SU-DHL-6 (cell line): Measurements from ENCODE around the gene GPR143.

Experiments
- H2AFZ ChIP-seq: fragments of 200-600 bp; sonication (generic); 2 replicates; pipeline ENCODE4 v1.6.1; 2014; ENCODE audit warnings: low read depth, mild to moderate bottlenecking, moderate library complexity, mixed read lengths, antibody characterized with exemption, low read length; ENCODE audit not compliant: severe bottlenecking
- H3F3A ChIP-seq: fragments of 200-600 bp; shearing (Covaris generic); 2 replicates; pipeline ENCODE4 v1.6.0; 2016; ENCODE audit warnings: antibody characterized with exemption, mild to moderate bottlenecking; ENCODE audit not compliant: insufficient read depth
- H3K27ac ChIP-seq: fragments of 200-600 bp; sonication (generic); 2 replicates; pipeline ENCODE4 v1.5.1; 2016; ENCODE audit warnings: low read depth, mild to moderate bottlenecking, low read length, moderate library complexity, mixed read lengths
- H3K27me3 ChIP-seq: fragments of 200-600 bp; sonication (generic), shearing (Covaris generic); 2 replicates; pipeline ENCODE4 v1.6.0; 2014; ENCODE audit warnings: mild to moderate bottlenecking, low read length
- H3K36me3 ChIP-seq: fragments of 200-600 bp; sonication (generic); 2 replicates; pipeline ENCODE4 v1.6.1; 2014; ENCODE audit warnings: mild to moderate bottlenecking, low read length, mixed read lengths
- H3K4me2 ChIP-seq: fragments of 300-600, 200-600 bp; shearing (Covaris generic), sonication (generic); 2 replicates; pipeline ENCODE4 v1.6.0; 2014; ENCODE audit warnings: low read length, low read depth, mild to moderate bottlenecking; ENCODE audit not compliant: poor library complexity, severe bottlenecking
- H3K4me3 ChIP-seq: fragments of 200-600 bp; sonication (generic); 2 replicates; pipeline ENCODE4 v1.5.1; 2014; ENCODE audit warnings: antibody characterized with exemption, low read length, mild to moderate bottlenecking, mixed read lengths; ENCODE audit not compliant: insufficient read depth, poor library complexity, severe bottlenecking
- H3K79me2 ChIP-seq: fragments of 200-600 bp; sonication (generic); 2 replicates; pipeline ENCODE4 v1.6.1; 2014; ENCODE audit warnings: mild to moderate bottlenecking, low read length, moderate library complexity; ENCODE audit not compliant: insufficient read depth
- H3K9ac ChIP-seq: fragments of 200-600 bp; sonication (generic); 2 replicates; pipeline ENCODE4 v1.7.0; 2014; ENCODE audit warnings: mild to moderate bottlenecking, low read length
- H3K9me2 ChIP-seq: fragments of 200-600 bp; sonication (generic); replicated peaks from 2 replicates; pipeline ENCODE4 v1.6.1; 2014; ENCODE audit warnings: low read length; ENCODE audit not compliant: insufficient read depth
- H3K9me3 ChIP-seq: fragments of 200-600 bp; sonication (generic); 2 replicates; pipeline ENCODE4 v1.6.1; 2014; ENCODE audit warnings: low read length, mixed read lengths; ENCODE audit not compliant: insufficient read depth
- H4K20me1 ChIP-seq: fragments of 200-600 bp; sonication (generic); 2 replicates; pipeline ENCODE4 v1.6.1; 2014; ENCODE audit warnings: low read depth, mild to moderate bottlenecking, antibody characterized with exemption, low read length, moderate library complexity, mixed read lengths
- EZH2phosphoT487 ChIP-seq: fragments of 200-600 bp; sonication (generic), shearing (Covaris generic); conservative IDR thresholded peaks from 2 replicates; pipeline ENCODE4 v1.6.1; 2018; ENCODE audit warnings: mild to moderate bottlenecking, antibody characterized with exemption, low read length, moderate library complexity, mixed read lengths
- TF ChIP-seq, protein P1 (sequence below): fragments of 200-600 bp; sonication (generic); IDR thresholded peaks from one replicate; pipeline ENCODE4 v1.5.1; 2017; ENCODE audit warnings: antibody characterized with exemption, mild to moderate bottlenecking, low read length, moderate library complexity; ENCODE audit not compliant: insufficient read depth, poor library complexity, severe bottlenecking

Gene GPR143

GRCh38 chrX:9708923-9709553, 56.6 kb downstream of the GPR143 start:
- H3K4me2 ChIP-seq, result peak overlapping the region; percentile 22
- no peaks in the 10 kb centered on the region for H3K79me2 ChIP-seq
- no peaks in the 10 kb centered on the region for H3F3A ChIP-seq
- no peaks in the 10 kb centered on the region for H3K9me3 ChIP-seq
- no peaks in the 10 kb centered on the region for H3K9me2 ChIP-seq
- no peak overlapping the region for H3K9ac ChIP-seq
- no peaks in the 10 kb centered on the region for H4K20me1 ChIP-seq
- H2AFZ ChIP-seq, result no peak overlapping the region
- H3K27ac ChIP-seq, result no peak overlapping the region; the same call in 1 of the 2 replicates
- no peaks in the 10 kb centered on the region for H3K36me3 ChIP-seq
- TF ChIP-seq EZH2phosphoT487, result no peak
- TF ChIP-seq, protein P1, sequence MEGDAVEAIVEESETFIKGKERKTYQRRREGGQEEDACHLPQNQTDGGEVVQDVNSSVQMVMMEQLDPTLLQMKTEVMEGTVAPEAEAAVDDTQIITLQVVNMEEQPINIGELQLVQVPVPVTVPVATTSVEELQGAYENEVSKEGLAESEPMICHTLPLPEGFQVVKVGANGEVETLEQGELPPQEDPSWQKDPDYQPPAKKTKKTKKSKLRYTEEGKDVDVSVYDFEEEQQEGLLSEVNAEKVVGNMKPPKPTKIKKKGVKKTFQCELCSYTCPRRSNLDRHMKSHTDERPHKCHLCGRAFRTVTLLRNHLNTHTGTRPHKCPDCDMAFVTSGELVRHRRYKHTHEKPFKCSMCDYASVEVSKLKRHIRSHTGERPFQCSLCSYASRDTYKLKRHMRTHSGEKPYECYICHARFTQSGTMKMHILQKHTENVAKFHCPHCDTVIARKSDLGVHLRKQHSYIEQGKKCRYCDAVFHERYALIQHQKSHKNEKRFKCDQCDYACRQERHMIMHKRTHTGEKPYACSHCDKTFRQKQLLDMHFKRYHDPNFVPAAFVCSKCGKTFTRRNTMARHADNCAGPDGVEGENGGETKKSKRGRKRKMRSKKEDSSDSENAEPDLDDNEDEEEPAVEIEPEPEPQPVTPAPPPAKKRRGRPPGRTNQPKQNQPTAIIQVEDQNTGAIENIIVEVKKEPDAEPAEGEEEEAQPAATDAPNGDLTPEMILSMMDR, result peak; percentile 54
- H3K27me3 ChIP-seq, result no peaks in the 10 kb centered on the region
- no peak overlapping the region for H3K4me3 ChIP-seq

DNA sequence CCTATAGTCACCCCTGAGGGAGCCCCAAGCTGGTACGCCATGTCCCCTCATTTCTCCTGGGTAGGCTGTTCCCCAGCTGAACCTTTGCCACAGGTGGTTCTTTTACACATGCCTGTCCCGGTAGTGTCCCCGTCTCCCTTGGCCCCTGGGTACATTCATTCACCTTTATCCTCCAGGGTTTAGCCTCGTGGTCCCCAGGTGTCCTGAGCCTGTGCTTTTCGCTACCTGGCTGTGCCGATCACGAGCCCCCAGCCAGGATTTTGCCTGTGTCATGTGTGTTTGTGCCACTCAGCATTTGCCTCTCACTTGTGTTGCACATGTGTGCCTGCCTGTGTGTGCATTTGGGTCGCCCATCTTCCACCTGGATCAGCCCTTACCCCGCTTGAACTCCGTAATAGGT, 57.6 kb downstream of the GPR143 start:
- Histone ChIP-seq H3K27ac (no peak overlapping the region), H3K9ac (no peak overlapping the region), H3F3A (no peaks in the 10 kb centered on the region), H4K20me1 (no peaks in the 10 kb centered on the region), H3K4me3 (no peak overlapping the region), H3K4me2 (no peak overlapping the region), H3K27me3 (no peaks in the 10 kb centered on the region), H3K36me3 (no peaks in the 10 kb centered on the region), H3K79me2 (no peaks in the 10 kb centered on the region), H2AFZ (no peak overlapping the region), H3K9me3 (no peaks in the 10 kb centered on the region), H3K9me2 (no peaks in the 10 kb centered on the region)
- no peak for TF ChIP-seq EZH2phosphoT487
- TF ChIP-seq, protein P1, result no peak

DNA sequence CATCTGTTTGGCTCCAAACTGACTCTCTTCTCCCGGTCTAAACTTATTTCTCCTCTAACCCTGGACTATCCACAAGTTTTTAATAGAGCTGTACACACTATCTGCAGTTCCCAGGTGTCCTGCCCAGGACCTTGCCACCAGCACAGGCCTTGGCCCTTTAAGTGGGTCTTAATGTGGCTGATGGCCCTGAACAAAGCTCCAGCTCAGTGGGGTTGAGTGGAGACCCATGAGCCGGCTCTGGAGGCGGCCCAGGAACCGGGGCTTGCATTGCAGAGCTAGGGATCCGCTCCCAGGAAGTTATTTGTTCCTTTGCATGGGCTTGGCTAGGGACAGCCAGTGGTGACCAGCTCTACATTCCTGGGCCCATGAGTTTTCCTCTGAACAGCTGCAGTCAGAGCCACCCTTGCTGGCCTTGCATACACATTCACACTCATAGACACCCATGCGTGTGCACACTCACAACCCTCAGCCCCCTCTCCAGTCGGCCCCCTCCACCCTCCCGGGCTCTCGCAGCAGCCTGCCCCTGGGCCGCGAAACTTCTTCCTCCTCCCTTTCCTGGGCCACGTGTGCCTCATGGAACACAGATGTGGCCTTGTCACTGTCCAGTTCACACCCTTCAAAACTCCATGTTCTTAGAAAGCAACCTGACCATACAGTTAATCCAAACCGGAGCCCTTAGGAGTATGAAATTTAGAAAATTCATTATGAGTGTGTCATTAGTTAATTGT, 58.2 kb downstream of the GPR143 start:
- no peaks in the 10 kb centered on the region for H3K36me3 ChIP-seq
- no peaks in the 10 kb centered on the region for H3F3A ChIP-seq
- H3K27ac ChIP-seq, result no peak overlapping the region
- TF ChIP-seq EZH2phosphoT487, result no peak
- TF ChIP-seq, protein P1, result no peak
- H3K4me2 ChIP-seq, result no peak overlapping the region
- no peaks in the 10 kb centered on the region for H3K9me3 ChIP-seq
- no peaks in the 10 kb centered on the region for H3K9me2 ChIP-seq
- H3K4me3 ChIP-seq, result no peak overlapping the region
- no peaks in the 10 kb centered on the region for H3K79me2 ChIP-seq
- no peaks in the 10 kb centered on the region for H4K20me1 ChIP-seq
- H3K27me3 ChIP-seq, result no peaks in the 10 kb centered on the region
- H3K9ac ChIP-seq, result no peak overlapping the region
- H2AFZ ChIP-seq, result no peak overlapping the region
